Raji (cell line): Measurements from ENCODE around the gene ABLIM2.

Source experiments
- POLR2A ChIP-seq: IDR thresholded peaks from 2 replicates; pipeline ENCODE4 v1.6.1; 2011; ENCODE audit warnings: low read depth, low read length, control low read depth; ENCODE audit not compliant: insufficient read depth

Gene ABLIM2

DNA sequence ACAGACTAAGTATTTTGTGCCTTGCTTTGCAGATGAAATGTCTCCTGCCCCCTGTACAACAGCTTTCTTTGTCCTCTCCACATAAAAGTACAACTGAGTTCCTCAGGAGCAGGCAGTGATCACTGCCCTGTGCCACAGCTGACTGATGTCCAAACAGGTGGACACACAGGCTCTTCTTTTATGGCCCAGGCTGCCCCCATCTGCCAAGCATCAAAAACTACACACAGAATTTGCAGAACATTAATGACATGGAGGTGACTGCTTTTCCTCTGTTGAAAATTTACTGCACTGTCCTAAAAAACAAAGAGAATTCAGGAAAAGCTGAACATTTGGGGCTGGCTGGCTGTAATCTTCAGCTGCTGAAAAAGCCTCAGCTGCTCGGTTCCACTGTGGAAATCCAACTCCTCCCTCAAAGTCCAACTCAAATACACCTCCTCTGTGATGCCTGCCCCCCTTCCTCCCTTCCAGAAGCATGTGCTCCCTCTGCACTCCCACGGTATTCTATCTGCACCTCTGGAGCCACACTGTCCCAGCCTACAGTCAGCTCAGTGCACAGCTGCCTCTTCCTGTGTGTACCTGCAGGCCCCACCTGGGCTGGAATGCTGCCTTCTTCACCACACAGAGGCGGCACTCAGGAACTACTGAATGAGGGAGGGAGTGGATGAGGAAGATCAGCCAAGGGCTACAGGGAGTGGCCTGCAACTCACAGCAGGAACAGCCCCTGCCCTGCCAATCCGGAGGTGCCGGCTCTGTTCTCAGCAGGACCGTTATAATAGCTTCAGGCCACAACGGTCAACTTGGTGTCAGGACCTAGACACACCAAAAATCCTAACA, 229.3 kb downstream of the ABLIM2 start:
- no peak for TF ChIP-seq POLR2A

GRCh38 chr4:7928711-7929110, 229.9 kb downstream of the ABLIM2 start:
- no peak for TF ChIP-seq POLR2A

- no peak for TF ChIP-seq POLR2A
Measured at GRCh38 chr4:7926822-7927221, 231.8 kb downstream of the ABLIM2 start.

- TF ChIP-seq POLR2A, result no peak
Measured at GRCh38 chr4:7924570-7924969, 234.0 kb downstream of the ABLIM2 start.

DNA sequence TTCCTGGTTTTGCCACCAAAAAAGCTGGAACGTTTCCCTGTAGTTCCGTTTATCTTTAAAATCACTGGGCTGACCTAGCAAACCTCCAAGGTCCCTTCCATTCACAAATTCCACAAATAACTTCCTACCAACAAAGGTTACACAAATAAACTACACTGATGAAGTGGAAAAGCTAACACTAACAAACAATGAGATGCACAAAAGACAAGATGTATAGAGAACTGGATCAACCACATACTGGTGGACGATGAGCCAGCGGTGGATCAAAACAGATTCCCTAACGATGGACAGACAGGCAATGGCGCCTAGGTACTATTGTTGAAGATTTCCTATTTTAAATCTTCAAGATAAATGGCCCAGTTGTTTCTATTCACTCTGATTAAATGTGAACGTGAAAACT, 234.4 kb downstream of the ABLIM2 start:
- no peak for TF ChIP-seq POLR2A

DNA sequence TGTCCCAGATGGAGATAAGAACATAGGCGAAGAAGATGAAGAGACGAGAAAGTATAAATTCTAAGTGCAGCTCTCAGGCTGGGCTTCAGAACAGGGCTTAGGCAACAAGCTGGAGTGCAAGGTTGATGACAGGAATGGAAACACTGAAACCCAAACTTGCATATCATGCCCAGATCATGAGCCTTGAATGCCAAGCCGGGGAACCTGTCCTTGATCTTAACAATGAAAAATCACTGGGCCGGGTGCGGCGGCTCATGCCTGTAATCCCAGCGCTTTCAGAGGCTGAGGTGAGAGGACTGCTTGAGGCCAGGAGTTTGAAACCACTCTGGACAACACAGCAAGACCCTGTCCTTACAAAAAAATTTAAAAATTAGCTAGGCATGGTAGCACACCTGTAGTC, 236.1 kb downstream of the ABLIM2 start:
- TF ChIP-seq POLR2A, result no peak

- no peak for TF ChIP-seq POLR2A
Measured at GRCh38 chr4:7918981-7919380, 239.6 kb downstream of the ABLIM2 start.

DNA sequence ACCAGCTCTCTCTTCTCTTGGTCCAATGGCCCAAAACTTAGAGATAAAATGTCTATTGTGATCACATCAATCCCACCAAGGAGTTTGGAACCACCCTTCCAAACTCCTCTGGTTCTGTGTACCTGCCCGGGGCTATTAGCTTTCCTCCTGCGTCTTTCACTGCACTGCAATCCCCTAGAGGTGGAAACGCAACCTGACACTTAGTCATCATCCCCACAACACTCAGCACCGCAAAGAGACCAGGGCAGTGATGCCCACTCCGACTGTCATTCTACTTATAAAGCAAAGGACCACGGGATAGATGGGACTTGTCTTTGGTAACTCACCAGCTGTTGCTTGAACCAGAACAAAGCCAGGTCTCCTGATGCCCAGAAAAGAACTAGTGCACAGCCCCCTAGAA, 240.9 kb downstream of the ABLIM2 start:
- TF ChIP-seq POLR2A, result no peak

DNA sequence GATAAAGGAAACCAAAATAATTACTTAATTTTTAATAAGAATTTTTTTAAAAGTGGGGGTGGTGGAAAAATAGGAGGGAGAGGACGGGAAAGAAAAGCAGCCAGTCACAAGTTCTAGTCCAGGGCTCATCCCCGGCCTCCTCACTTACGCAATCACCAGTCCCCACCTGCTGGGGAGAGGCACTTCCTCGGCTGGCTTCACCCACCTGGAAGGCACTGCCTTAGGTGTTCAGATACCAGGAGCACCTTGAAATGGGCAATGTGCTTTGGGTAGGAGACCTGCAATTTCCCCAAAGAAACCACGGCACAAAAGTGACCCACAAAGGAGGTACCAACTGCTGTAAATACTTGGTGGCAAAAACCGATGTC, 242.8 kb downstream of the ABLIM2 start:
- TF ChIP-seq POLR2A, result no peak
